EL (cell line): ENCODE measurements around the gene RUFY3.
"Not testable (repeated sequence)": the region's sequence is repeated elsewhere in the genome, so short reads cannot be mapped to it uniquely, and the experiment has no call there.

Experiments
- DNase-seq: peaks from one replicate; pipeline ENCODE4 v3.0.0-alpha.2; 2016

Gene RUFY3

GRCh38 chr4:70705183-70706043, 16.4 kb upstream of the RUFY3 start:
- DNase-seq: peak; percentile 85

GRCh38 chr4:70706044-70706461, 15.7 kb upstream of the RUFY3 start:
- no peak for DNase-seq

GRCh38 chr4:70706516-70706915, 15.2 kb upstream of the RUFY3 start:
- peak; percentile 10 for DNase-seq

- no peak for DNase-seq
These were observed 12.1 kb upstream of the RUFY3 start for GRCh38 chr4:70709611-70710205.

- DNase-seq: no peak
These were observed 10.2 kb upstream of the RUFY3 start for GRCh38 chr4:70711599-70711998.

- no peak for DNase-seq
These were observed 9.6 kb upstream of the RUFY3 start for GRCh38 chr4:70712150-70712549.

GRCh38 chr4:70712604-70713452, 8.9 kb upstream of the RUFY3 start:
- DNase-seq: no peak

GRCh38 chr4:70713453-70714078, 8.2 kb upstream of the RUFY3 start:
- DNase-seq: no peak

GRCh38 chr4:70714079-70714887, 7.5 kb upstream of the RUFY3 start:
- no peak for DNase-seq

- no peak for DNase-seq
These were observed 6.7 kb upstream of the RUFY3 start for GRCh38 chr4:70715097-70715496.

- DNase-seq: no peak
These were observed 2.8 kb upstream of the RUFY3 start for GRCh38 chr4:70718811-70719604.

GRCh38 chr4:70722199-70722791, 531 bp downstream of the RUFY3 start:
- peak; percentile 63 for DNase-seq

GRCh38 chr4:70724463-70724862, 2.7 kb downstream of the RUFY3 start:
- no peak for DNase-seq

GRCh38 chr4:70725633-70726032, 3.9 kb downstream of the RUFY3 start:
- DNase-seq: no peak

GRCh38 chr4:70726515-70726914, 4.8 kb downstream of the RUFY3 start:
- DNase-seq: not testable (repeated sequence)

GRCh38 chr4:70728091-70728490, 6.3 kb downstream of the RUFY3 start:
- DNase-seq: no peak

GRCh38 chr4:70732878-70733277, 11.1 kb downstream of the RUFY3 start:
- not testable (repeated sequence) for DNase-seq

GRCh38 chr4:70734168-70734954, 12.6 kb downstream of the RUFY3 start:
- peak; percentile 57 for DNase-seq

GRCh38 chr4:70734971-70735370, 13.2 kb downstream of the RUFY3 start:
- peak; percentile 26 for DNase-seq

GRCh38 chr4:70735915-70736314, 14.2 kb downstream of the RUFY3 start:
- DNase-seq: peak; percentile 79
